ENCODE data around the gene GNB5.

The GNB5 gene

DNA sequence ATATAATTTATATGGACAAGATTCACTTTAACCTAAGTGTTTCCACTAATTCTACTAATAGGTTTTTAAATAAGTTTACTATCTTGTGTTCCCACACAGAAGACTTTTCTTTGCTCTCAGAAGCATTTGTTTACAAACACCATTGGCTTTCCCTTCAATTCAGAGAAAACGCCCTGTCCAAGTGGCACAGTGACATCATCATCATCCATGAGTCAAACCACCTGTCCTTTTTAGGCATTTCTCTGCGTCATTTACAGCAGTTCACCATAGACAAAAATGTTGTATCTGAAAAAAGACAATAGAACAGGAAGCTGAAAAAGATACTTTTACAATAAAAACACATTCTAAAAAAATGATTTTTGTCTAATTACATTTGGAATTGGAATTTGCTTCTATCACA lies 69.3 kb downstream of the GNB5 start:
- Mint-ChIP-seq H3K27me3 (no peaks in the 10 kb centered on the region), H3K27ac (ENCODE audit: low read depth) (no peak overlapping the region), H3K36me3 (ENCODE audit: insufficient read depth) (peaks cover 23% of the 10 kb centered on the region), H3K9me3 (no peaks in the 10 kb centered on the region), H3K4me3 (no peak overlapping the region), H3K4me1 (no peaks in the 10 kb centered on the region)
- ATAC-seq (replicated peaks; ENCODE audit: extremely low read depth, poor library complexity, severe bottlenecking) = no peak
- no peak for DNase-seq (ENCODE audit: low spot score in 2 of 2)

DNA sequence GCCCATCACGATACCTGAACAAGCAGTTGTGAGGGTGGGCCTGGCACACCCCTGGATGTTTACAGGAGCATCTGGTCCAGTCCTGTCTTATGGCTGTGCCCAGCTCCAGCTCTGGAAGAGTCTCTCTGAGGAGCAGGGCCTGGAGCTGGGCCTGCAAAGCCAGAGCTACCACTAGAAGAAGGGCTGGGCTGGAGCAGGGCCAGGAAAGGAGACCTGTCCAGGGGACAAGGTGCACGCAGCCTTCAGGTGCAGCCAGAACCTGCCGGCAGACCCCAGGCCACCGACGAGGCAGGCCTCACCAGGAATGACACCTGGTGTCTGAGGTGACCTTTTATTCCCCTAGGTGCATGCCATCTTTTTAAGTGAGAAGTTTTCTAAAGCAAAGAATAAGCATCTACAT lies 70.2 kb downstream of the GNB5 start:
- ATAC-seq (replicated peaks; ENCODE audit: extremely low read depth, poor library complexity, severe bottlenecking) = no peak
- Mint-ChIP-seq H3K4me1 (no peaks in the 10 kb centered on the region), H3K27me3 (no peaks in the 10 kb centered on the region), H3K36me3 (ENCODE audit: insufficient read depth) (peaks cover 21% of the 10 kb centered on the region), H3K27ac (ENCODE audit: low read depth) (no peak overlapping the region), H3K9me3 (no peaks in the 10 kb centered on the region), H3K4me3 (no peak overlapping the region)
- DNase-seq (ENCODE audit: low spot score in 2 of 2) = no peak

DNA sequence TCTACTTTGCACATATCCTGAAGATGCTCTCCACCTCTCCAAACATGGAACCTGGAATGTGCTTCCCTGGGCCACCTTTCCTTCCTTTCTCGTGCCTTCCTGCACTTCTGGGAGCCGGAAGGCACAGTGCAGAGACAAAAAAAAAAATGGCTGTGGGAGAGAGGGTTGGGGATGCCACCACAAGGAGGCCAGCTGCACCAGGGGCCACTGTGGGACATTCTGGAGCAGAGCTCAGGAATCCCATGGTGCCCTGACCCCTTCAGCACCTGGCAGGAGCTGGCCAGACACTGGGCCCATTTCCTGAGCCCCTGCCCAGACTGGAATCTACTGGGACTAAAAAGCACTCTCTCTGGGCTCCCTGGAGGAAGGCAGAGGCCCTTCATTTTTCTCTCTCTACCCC lies 70.7 kb downstream of the GNB5 start:
- Mint-ChIP-seq H3K27me3 (no peaks in the 10 kb centered on the region), H3K9me3 (no peaks in the 10 kb centered on the region), H3K27ac (ENCODE audit: low read depth) (no peak overlapping the region), H3K4me1 (no peaks in the 10 kb centered on the region), H3K36me3 (ENCODE audit: insufficient read depth) (peaks cover 17% of the 10 kb centered on the region), H3K4me3 (no peak overlapping the region)
- ATAC-seq (replicated peaks; ENCODE audit: extremely low read depth, poor library complexity, severe bottlenecking) (no peak), DNase-seq (ENCODE audit: low spot score in 2 of 2) (no peak)

DNA sequence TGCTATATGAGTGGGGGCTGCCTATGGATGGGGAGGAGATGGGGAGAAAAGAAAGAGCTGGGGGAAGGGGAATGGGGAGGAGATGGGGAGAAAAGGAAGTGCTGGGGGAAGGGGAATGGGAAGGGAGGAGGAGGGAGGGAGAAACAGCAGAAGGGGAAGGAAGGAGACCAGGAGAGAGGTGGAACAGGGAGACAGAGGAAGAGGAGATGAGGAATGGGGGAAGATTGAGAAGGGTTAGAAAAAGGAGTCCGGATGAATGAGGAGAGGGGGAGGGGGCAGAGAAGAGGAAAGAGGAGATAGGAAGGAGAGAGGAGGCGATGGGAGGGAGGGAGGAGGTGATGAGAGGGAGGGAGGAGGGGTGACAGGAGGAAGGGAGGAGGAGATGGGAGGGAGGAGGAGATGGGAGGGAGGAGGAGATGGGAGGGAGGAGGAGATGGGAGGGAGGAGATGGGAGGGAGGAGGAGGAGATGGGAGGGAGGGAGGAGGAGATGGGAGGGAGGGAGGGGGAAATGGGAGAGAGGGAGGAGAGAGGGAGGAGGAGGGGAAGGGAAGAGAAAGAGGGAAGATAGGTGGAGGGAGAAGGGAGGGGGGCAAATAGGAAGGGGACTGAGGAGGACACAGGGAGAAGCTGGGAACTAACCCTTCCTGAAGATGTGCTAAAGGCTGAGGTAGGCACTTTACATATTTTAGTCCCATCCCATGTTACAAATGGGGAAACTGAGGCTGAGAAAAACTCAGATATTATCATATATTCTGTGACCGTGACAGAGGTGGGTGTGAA lies 72.0 kb downstream of the GNB5 start:
- Mint-ChIP-seq H3K4me1 (no peaks in the 10 kb centered on the region), H3K27me3 (no peaks in the 10 kb centered on the region), H3K36me3 (ENCODE audit: insufficient read depth) (peaks cover 10% of the 10 kb centered on the region), H3K27ac (ENCODE audit: low read depth) (no peak overlapping the region), H3K4me3 (no peak overlapping the region), H3K9me3 (no peaks in the 10 kb centered on the region)
- DNase-seq (ENCODE audit: low spot score in 2 of 2) (no peak), ATAC-seq (replicated peaks; ENCODE audit: extremely low read depth, poor library complexity, severe bottlenecking) (no peak)

DNA sequence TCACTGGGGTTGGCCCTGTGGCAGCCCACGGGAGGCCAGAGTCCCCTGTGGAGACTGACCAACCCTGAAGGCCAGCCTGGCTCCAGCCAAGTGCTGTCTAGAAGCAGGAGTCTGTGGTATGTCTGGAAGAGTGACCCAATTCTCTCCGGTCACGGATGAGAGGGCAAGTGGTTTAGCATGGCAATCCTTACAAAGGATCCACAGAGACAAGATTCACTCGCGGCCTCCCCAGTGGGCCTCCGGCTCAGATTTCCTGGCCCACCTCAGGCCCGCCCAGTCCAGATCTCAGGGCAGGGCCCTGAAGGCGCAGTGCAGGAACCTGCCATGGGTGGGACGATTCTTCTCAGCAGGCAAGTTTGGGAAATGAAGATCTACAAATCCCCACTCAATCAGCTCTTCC lies 73.6 kb downstream of the GNB5 start:
- Mint-ChIP-seq H3K9me3 (no peaks in the 10 kb centered on the region), H3K4me1 (no peaks in the 10 kb centered on the region), H3K4me3 (no peak overlapping the region), H3K27ac (ENCODE audit: low read depth) (peak overlapping the region; percentile 29), H3K36me3 (ENCODE audit: insufficient read depth) (peaks cover 10% of the 10 kb centered on the region), H3K27me3 (no peaks in the 10 kb centered on the region)
- DNase-seq (ENCODE audit: low spot score in 2 of 2) (no peak), ATAC-seq (replicated peaks; ENCODE audit: extremely low read depth, poor library complexity, severe bottlenecking) (no peak)

DNA sequence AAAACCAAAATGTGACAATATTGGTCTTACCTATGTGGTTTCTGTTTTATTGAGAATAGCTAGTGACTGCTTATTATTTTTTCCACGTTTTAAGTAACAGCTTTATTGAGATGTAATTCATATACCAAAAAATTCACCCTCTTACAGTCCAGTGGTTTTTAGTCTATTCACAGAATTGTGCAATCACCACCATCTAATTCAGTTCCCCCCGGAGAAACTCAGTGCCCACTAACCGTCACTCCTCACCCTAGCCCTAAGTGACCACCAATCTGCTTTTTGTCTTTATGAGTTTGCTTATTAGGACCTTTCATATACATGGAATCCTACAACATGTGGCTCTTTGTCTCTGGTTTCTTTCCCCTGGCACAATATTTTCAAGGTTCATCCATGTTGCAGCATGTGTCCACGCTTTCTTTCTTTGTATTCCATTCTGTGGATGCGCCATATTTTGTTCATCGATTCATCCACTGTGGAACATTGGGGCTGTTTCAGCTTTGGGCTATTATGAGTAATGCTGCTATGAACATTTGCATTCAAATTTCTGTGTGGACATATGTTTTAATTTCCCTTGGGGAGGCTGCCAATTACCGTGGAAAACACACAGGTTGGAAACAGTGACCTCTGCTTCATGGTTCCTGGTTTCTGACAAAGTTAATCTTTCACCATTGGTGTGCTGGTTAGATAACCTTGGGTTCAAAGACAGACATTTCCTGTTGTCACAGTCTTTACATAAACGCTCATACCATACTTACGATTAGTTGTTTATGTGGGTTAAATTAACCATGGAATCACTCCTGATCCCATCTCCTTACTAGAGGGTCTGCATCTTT lies 75.4 kb downstream of the GNB5 start:
- Mint-ChIP-seq H3K9me3 (no peaks in the 10 kb centered on the region), H3K27me3 (no peaks in the 10 kb centered on the region), H3K36me3 (ENCODE audit: insufficient read depth) (peaks cover 6% of the 10 kb centered on the region), H3K27ac (ENCODE audit: low read depth) (no peak overlapping the region), H3K4me1 (no peaks in the 10 kb centered on the region), H3K4me3 (no peak overlapping the region)
- ATAC-seq (replicated peaks; ENCODE audit: extremely low read depth, poor library complexity, severe bottlenecking) (no peak), DNase-seq (ENCODE audit: low spot score in 2 of 2) (no peak)

DNA sequence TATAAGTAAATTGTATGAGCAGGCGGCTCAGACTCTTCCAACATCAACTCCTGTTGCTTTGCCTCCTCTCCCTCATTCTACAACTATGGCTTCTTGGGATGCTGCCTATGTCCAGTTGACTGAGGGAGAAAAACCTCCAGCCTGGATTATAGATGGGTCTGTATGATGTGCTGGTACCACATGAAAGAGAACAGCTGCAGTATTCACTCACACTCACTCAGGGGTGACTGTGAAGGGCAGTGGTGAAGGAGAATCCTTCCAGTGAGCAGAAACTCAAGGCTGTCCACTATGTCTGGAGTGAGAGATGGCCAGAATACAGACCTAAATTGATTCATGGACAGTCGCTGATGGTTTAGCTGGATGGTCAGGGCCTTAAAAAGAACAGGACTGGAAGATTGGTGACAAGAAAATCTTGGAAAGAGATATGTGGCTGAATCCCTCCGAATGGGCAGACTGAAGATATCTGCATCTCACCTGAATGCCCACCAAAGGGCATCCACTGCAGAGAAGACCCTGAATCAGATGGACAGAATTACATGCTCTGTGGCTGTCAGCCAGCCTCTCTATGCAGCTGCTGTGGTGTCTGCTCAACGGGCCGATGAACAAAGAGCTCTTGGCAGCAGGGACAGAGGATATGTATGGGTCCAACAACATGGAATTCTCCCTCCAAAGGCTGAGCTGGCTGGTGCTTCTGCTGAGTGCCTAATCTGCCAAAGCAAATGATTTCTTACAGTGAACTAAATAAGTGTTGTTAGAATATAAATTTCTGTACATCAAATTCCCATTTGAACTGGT lies 76.7 kb downstream of the GNB5 start:
- Mint-ChIP-seq H3K4me3 (no peak overlapping the region), H3K4me1 (no peaks in the 10 kb centered on the region), H3K27me3 (peaks cover 9% of the 10 kb centered on the region), H3K27ac (ENCODE audit: low read depth) (no peak overlapping the region), H3K9me3 (no peaks in the 10 kb centered on the region), H3K36me3 (ENCODE audit: insufficient read depth) (peaks cover 2% of the 10 kb centered on the region)
- ATAC-seq (replicated peaks; ENCODE audit: extremely low read depth, poor library complexity, severe bottlenecking) = no peak
- no peak for DNase-seq (ENCODE audit: low spot score in 2 of 2)

DNA sequence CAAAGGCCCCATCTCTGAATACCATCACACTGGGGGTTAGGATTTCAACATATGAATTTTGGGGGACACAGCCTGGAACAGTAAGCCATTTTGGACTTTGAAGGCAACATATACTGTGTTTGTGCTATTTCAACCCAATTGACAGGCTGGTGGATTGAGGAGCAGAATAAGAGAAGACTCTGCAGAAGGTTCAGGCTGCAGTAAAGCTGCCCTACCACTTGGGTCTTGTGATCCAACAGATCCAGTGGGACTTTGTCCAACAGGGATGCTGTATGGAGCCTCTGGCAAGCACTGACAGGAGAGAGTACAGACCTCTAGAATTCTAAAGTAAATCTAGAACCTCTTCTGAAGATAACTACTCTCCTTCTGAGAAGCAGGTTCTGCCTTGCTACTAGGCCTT lies 77.5 kb downstream of the GNB5 start:
- no peak for DNase-seq (ENCODE audit: low spot score in 2 of 2)
- no peaks in the 10 kb centered on the region for H3K4me1 Mint-ChIP-seq
- H3K36me3 Mint-ChIP-seq (ENCODE audit: insufficient read depth) = peaks cover 2% of the 10 kb centered on the region
- no peak overlapping the region for H3K27ac Mint-ChIP-seq (ENCODE audit: low read depth)
- no peaks in the 10 kb centered on the region for H3K9me3 Mint-ChIP-seq
- ATAC-seq (replicated peaks; ENCODE audit: extremely low read depth, poor library complexity, severe bottlenecking) = no peak
- H3K27me3 Mint-ChIP-seq = peaks cover 17% of the 10 kb centered on the region
- H3K4me3 Mint-ChIP-seq = peak overlapping the region; percentile 9

DNA sequence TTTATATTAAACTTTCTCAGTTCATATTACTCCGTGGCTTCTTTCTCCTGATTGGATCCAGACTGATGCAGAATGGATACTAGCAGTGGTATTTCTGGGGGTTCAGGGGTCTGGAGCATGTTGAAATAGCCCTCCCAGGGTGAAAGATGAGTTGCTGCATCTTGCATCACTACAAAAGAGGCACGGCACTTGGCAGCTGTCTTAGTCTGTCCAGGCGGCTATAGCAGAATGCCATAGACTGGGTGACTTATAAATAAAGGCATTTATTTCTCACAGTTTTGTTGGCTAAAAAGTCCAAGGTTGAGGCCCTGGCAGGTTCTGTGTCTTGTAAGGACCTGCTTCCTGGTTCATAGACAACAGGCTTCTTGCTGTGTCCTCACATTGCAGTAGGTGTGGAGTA lies 78.0 kb downstream of the GNB5 start:
- H3K4me3 Mint-ChIP-seq = peak overlapping the region; percentile 9
- ATAC-seq (replicated peaks; ENCODE audit: extremely low read depth, poor library complexity, severe bottlenecking) (no peak), DNase-seq (ENCODE audit: low spot score in 2 of 2) (no peak)
- no peaks in the 10 kb centered on the region for H3K9me3 Mint-ChIP-seq
- peaks cover 2% of the 10 kb centered on the region for H3K36me3 Mint-ChIP-seq (ENCODE audit: insufficient read depth)
- H3K27ac Mint-ChIP-seq (ENCODE audit: low read depth) = no peak overlapping the region
- H3K4me1 Mint-ChIP-seq = no peaks in the 10 kb centered on the region
- peaks cover 22% of the 10 kb centered on the region for H3K27me3 Mint-ChIP-seq

DNA sequence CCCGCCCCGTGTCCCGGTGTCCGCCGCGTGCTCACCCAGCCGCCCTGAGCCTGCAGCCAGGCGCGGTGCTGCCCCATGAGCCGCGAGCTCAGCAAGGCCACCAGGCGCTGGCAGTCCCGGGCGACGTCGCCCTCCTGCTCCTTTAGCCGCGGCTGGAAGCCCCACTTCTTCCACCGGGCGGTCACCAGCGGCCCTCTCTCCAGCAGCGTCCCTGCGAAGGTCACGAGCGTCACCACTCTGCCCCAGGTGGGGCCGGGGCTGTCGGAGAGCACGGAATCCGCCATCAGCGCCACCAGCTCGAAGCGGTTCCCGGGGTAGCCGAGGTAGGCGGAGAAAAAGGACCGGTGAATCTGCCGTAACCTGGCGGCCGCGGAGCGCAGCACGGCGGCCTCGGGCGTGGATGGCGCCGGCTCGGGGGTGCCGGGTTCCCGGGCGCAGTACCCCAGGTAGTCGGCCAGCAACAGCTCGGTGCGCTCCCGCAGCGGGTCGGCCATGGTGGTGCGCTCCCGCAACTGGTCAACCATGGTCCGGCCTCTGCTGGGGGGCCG lies 78.9 kb downstream of the GNB5 start:
- peak; percentile 80 for ATAC-seq (replicated peaks; ENCODE audit: extremely low read depth, poor library complexity, severe bottlenecking)
- peak overlapping the region; percentile 50 for H3K4me3 Mint-ChIP-seq
- peaks cover 2% of the 10 kb centered on the region for H3K36me3 Mint-ChIP-seq (ENCODE audit: insufficient read depth)
- no peaks in the 10 kb centered on the region for H3K9me3 Mint-ChIP-seq
- no peak for DNase-seq (ENCODE audit: low spot score in 2 of 2)
- no peak overlapping the region for H3K27ac Mint-ChIP-seq (ENCODE audit: low read depth)
- H3K4me1 Mint-ChIP-seq = no peaks in the 10 kb centered on the region
- peaks cover 22% of the 10 kb centered on the region for H3K27me3 Mint-ChIP-seq

DNA sequence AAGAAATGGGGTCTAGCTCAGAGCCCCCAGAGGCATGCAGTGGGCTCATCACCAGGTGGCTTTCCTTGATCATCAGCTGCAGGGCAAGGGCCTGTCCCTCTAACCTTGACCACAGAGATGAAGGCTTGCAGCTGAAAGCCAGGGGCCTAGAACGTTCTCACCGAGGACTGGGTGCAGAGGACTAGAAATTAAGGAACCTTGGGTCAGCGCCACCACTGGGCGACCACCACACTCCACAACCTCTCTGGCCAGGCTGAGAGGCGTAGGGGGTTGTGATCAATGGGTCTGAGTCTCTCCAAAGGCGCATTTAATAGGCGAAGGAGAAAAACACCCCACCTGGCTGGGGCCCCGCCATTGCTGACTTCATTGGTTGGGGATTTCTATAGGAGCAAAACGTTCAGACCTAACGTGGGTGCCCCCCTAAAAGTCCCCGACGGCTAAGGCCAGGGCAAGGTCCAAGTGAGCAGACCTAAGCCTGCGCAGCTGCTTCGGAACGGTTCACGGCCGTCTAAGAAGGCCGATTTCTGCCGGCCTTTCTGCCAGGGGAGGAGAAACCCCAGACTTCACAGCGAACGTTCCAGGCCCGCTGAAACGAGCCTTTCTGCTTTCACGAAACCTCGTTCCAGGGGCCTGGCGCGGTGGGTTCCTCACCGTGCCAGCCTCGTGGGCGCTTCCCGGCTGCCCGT lies 79.5 kb downstream of the GNB5 start:
- DNase-seq (ENCODE audit: low spot score in 2 of 2) = no peak
- peaks cover 27% of the 10 kb centered on the region for H3K27me3 Mint-ChIP-seq
- ATAC-seq (replicated peaks; ENCODE audit: extremely low read depth, poor library complexity, severe bottlenecking) = no peak
- peaks cover 2% of the 10 kb centered on the region for H3K36me3 Mint-ChIP-seq (ENCODE audit: insufficient read depth)
- H3K4me1 Mint-ChIP-seq = no peaks in the 10 kb centered on the region
- H3K4me3 Mint-ChIP-seq = peak overlapping the region; percentile 50
- H3K9me3 Mint-ChIP-seq = no peaks in the 10 kb centered on the region
- H3K27ac Mint-ChIP-seq (ENCODE audit: low read depth) = no peak overlapping the region
